GM18870 (cell line): ENCODE results near the gene ACVRL1.
"Not testable (repeated sequence)": the region's sequence is repeated elsewhere in the genome, so short reads cannot be mapped to it uniquely, and the experiment has no call there.

ENCODE experiments used
- ATAC-seq: cut with Tn5 transposase; IDR thresholded peaks from one replicate; pipeline ENCODE4 v1.9.1; 2021; ENCODE audit warnings: moderate library complexity; ENCODE audit not compliant: unreplicated experiment

The ACVRL1 gene

GRCh38 chr12:51873251-51873994, 33.9 kb upstream of the ACVRL1 start:
- ATAC-seq = no peak

- ATAC-seq = no peak
Observed at GRCh38 chr12:51874000-51874399, 33.3 kb upstream of the ACVRL1 start.

GRCh38 chr12:51874486-51874885, 32.8 kb upstream of the ACVRL1 start:
- no peak for ATAC-seq

- no peak for ATAC-seq
Observed at GRCh38 chr12:51879102-51879501, 28.2 kb upstream of the ACVRL1 start.

GRCh38 chr12:51883295-51883694, 24.0 kb upstream of the ACVRL1 start:
- no peak for ATAC-seq

GRCh38 chr12:51883998-51884675, 23.2 kb upstream of the ACVRL1 start:
- no peak for ATAC-seq

- no peak for ATAC-seq
Observed at GRCh38 chr12:51884676-51885229, 22.6 kb upstream of the ACVRL1 start.

- ATAC-seq = not testable (repeated sequence)
Observed at GRCh38 chr12:51885294-51886020, 21.8 kb upstream of the ACVRL1 start.

GRCh38 chr12:51886021-51886710, 21.1 kb upstream of the ACVRL1 start:
- no peak for ATAC-seq

- no peak for ATAC-seq
Observed at GRCh38 chr12:51887476-51888315, 19.6 kb upstream of the ACVRL1 start, which contains the start of gene ANKRD33. Gene ANKRD33, plus strand, starts transcription at chr12:51888103. Its CDS starts 84 bp downstream, at chr12:51888187.

GRCh38 chr12:51888316-51889215, 18.7 kb upstream of the ACVRL1 start:
- no peak for ATAC-seq

GRCh38 chr12:51889216-51890132, 17.8 kb upstream of the ACVRL1 start:
- ATAC-seq = no peak

- ATAC-seq = no peak
Observed at GRCh38 chr12:51890133-51890464, 17.2 kb upstream of the ACVRL1 start.

- no peak for ATAC-seq
Observed at GRCh38 chr12:51890511-51891171, 16.7 kb upstream of the ACVRL1 start.

GRCh38 chr12:51891843-51892242, 15.5 kb upstream of the ACVRL1 start:
- ATAC-seq = no peak

GRCh38 chr12:51893786-51894185, 13.5 kb upstream of the ACVRL1 start:
- ATAC-seq = no peak

- no peak for ATAC-seq
Observed at GRCh38 chr12:51895378-51896135, 11.7 kb upstream of the ACVRL1 start.
